Measurements from ENCODE around the gene ZNF543.
"Not testable (repeated sequence)": the region's sequence is repeated elsewhere in the genome, so short reads cannot be mapped to it uniquely, and the experiment has no call there.

ZNF543 gene

GRCh38 chr19:57320180-57321084 lies at the start of gene ZNF543:
Gene ZNF543, plus strand, starts transcription at chr19:57320472. Its CDS starts 382 bp downstream, at chr19:57320854.
- peak; percentile 98 for DNase-seq

- no peak for DNase-seq
Measured at GRCh38 chr19:57271280-57271679, 49.0 kb upstream of the ZNF543 start.

GRCh38 chr19:57273014-57273413 lies 47.3 kb upstream of the ZNF543 start:
- DNase-seq: no peak

GRCh38 chr19:57276430-57276829 lies 43.8 kb upstream of the ZNF543 start:
- DNase-seq: no peak

GRCh38 chr19:57278481-57278880 lies 41.8 kb upstream of the ZNF543 start:
- DNase-seq: not testable (repeated sequence)

- peak; percentile 97 for DNase-seq
Measured at GRCh38 chr19:57279418-57280164, 40.7 kb upstream of the ZNF543 start.

- DNase-seq: peak; percentile 99
Measured at GRCh38 chr19:57280165-57280961, 39.9 kb upstream of the ZNF543 start, which contains the start of gene ZNF460. Gene ZNF460, plus strand, starts transcription at chr19:57280485. Its CDS starts 322 bp downstream, at chr19:57280807.

GRCh38 chr19:57280962-57281400 lies 39.3 kb upstream of the ZNF543 start:
- DNase-seq: peak; percentile 50

GRCh38 chr19:57282011-57282643 lies 38.1 kb upstream of the ZNF543 start:
- DNase-seq: no peak

GRCh38 chr19:57288373-57288772 lies 31.9 kb upstream of the ZNF543 start:
- no peak for DNase-seq

GRCh38 chr19:57290970-57291369 lies 29.3 kb upstream of the ZNF543 start:
- DNase-seq: no peak

GRCh38 chr19:57292547-57292946 lies 27.7 kb upstream of the ZNF543 start:
- no peak for DNase-seq

GRCh38 chr19:57293719-57294118 lies 26.6 kb upstream of the ZNF543 start:
- no peak for DNase-seq

GRCh38 chr19:57302020-57302465 lies 18.2 kb upstream of the ZNF543 start:
- no peak for DNase-seq

- no peak for DNase-seq
Measured at GRCh38 chr19:57302727-57303401, 17.4 kb upstream of the ZNF543 start.

- no peak for DNase-seq
Measured at GRCh38 chr19:57305056-57305455, 15.2 kb upstream of the ZNF543 start.

GRCh38 chr19:57308514-57308913 lies 11.8 kb upstream of the ZNF543 start:
- no peak for DNase-seq

- no peak for DNase-seq
Measured at GRCh38 chr19:57310792-57311191, 9.5 kb upstream of the ZNF543 start.

GRCh38 chr19:57314146-57314545 lies 6.1 kb upstream of the ZNF543 start:
- DNase-seq: no peak

GRCh38 chr19:57317503-57317902 lies 2.8 kb upstream of the ZNF543 start:
- no peak for DNase-seq

GRCh38 chr19:57319869-57320179 lies 448 bp upstream of the ZNF543 start:
- no peak for DNase-seq

- no peak for DNase-seq
Measured at GRCh38 chr19:57321116-57321515, 844 bp downstream of the ZNF543 start.

All from femur (tissue), 1 donor.